ENCODE results near the gene ASB13.

ASB13 gene

GRCh38 chr10:5645944-5646617 lies 20.3 kb downstream of the ASB13 start:
- no peak for DNase-seq

GRCh38 chr10:5645375-5645774 lies 21.0 kb downstream of the ASB13 start:
- no peak for DNase-seq

GRCh38 chr10:5644930-5645329 lies 21.5 kb downstream of the ASB13 start:
- no peak for DNase-seq

GRCh38 chr10:5643346-5644067 lies 22.9 kb downstream of the ASB13 start:
- no peak for DNase-seq

GRCh38 chr10:5641501-5641900 lies 24.9 kb downstream of the ASB13 start:
- no peak for DNase-seq

- DNase-seq, result no peak
These were observed 25.9 kb downstream of the ASB13 start for GRCh38 chr10:5640501-5640900.

- no peak for DNase-seq
These were observed 26.4 kb downstream of the ASB13 start for GRCh38 chr10:5640036-5640435.

GRCh38 chr10:5639066-5639465 lies 27.3 kb downstream of the ASB13 start:
- no peak for DNase-seq

GRCh38 chr10:5638494-5638893 lies 27.9 kb downstream of the ASB13 start:
- no peak for DNase-seq

GRCh38 chr10:5634918-5635317 lies 31.5 kb downstream of the ASB13 start:
- no peak for DNase-seq

GRCh38 chr10:5633166-5633749 lies 33.1 kb downstream of the ASB13 start:
- no peak for DNase-seq

- no peak for DNase-seq
These were observed 33.9 kb downstream of the ASB13 start for GRCh38 chr10:5632446-5632845.

- no peak for DNase-seq
These were observed 34.5 kb downstream of the ASB13 start for GRCh38 chr10:5631936-5632335.

GRCh38 chr10:5630112-5630436 lies 36.3 kb downstream of the ASB13 start:
- no peak for DNase-seq

- DNase-seq, result peak; percentile 88
These were observed 36.9 kb downstream of the ASB13 start for GRCh38 chr10:5629303-5630111.

GRCh38 chr10:5628451-5629302 lies 37.7 kb downstream of the ASB13 start:
- peak; percentile 72 for DNase-seq

GRCh38 chr10:5627486-5628044 lies 38.8 kb downstream of the ASB13 start:
- no peak for DNase-seq

GRCh38 chr10:5625992-5626777 lies 40.2 kb downstream of the ASB13 start:
- peak; percentile 76 for DNase-seq

GRCh38 chr10:5624701-5625100 lies 41.7 kb downstream of the ASB13 start:
- DNase-seq, result no peak

- peak; percentile 89 for DNase-seq
These were observed 43.2 kb downstream of the ASB13 start for GRCh38 chr10:5623081-5623748.

Data from activated CD4-positive, alpha-beta T cell treated with anti-CD3 and anti-CD28 coated beads, Interleukin-2, amount 50 U/mL, for 16 hours (primary cell).